Posterior cingulate gyrus (tissue), 11 donors: Measurements from ENCODE around the gene TRPC4AP.
"Not testable (repeated sequence)": the region's sequence is repeated elsewhere in the genome, so short reads cannot be mapped to it uniquely, and the experiment has no call there.

Experiments
- DNase-seq, 10 donors: peaks; one replicate each; pipeline versions ENCODE4 v3.0.0 to v3.0.0-alpha.2; 2020 to 2021; ENCODE audit warnings: mixed read lengths in 3 of 10
- intact Hi-C: fragments of 100-400 bp; cut with DNase I; formaldehyde crosslinking; loops from one replicate; pipeline ENCODE4 v1.15.1; 2023

Gene TRPC4AP, protein sequence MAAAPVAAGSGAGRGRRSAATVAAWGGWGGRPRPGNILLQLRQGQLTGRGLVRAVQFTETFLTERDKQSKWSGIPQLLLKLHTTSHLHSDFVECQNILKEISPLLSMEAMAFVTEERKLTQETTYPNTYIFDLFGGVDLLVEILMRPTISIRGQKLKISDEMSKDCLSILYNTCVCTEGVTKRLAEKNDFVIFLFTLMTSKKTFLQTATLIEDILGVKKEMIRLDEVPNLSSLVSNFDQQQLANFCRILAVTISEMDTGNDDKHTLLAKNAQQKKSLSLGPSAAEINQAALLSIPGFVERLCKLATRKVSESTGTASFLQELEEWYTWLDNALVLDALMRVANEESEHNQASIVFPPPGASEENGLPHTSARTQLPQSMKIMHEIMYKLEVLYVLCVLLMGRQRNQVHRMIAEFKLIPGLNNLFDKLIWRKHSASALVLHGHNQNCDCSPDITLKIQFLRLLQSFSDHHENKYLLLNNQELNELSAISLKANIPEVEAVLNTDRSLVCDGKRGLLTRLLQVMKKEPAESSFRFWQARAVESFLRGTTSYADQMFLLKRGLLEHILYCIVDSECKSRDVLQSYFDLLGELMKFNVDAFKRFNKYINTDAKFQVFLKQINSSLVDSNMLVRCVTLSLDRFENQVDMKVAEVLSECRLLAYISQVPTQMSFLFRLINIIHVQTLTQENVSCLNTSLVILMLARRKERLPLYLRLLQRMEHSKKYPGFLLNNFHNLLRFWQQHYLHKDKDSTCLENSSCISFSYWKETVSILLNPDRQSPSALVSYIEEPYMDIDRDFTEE

DNA sequence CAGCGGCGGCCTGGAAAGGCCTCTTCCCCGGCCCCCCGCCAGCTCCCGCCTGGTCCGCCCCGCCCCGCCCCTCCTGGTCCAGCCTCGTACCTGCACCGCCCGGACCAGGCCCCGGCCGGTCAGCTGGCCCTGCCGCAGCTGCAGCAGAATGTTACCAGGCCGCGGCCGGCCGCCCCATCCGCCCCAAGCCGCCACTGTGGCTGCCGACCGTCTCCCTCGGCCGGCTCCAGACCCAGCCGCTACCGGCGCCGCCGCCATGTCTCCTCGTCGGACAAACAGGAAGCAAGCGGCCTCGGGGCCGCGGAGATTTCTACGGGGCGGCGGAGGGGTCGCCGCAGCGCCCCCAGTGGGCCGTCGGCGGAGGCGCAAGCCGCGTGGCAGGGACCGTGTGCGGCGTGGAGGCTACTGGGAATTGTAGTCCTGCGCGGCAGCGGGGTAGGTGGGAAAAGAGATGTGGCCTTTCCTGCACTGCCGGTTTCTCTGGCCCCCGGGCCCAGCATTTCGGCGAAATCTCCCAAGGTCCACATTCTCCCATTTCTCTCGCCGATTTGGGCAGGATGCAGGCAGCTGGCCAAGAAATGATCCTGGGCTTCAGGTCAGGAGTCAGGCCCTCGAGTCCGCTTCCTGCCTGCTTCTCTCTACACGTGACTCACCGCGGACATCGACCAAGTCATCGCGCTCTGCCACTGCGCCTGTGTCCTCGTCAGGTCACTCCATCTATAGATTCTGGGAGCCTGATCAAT lies at the start of gene TRPC4AP:
TRPC4AP (minus strand) TSS at position 284 of the 743 bp plus-strand sequence; CDS start at position 258, 26 bp downstream.
- peak; percentile 78 to 98 (median 86) for DNase-seq
- intact Hi-C loops: loop anchor here (2.0 to 5.0 kb wide), 5 partner anchors 54 to 220 kb away; partner anchors contain the start of genes EDEM2, GGT7, GSS and MYH7B

DNA sequence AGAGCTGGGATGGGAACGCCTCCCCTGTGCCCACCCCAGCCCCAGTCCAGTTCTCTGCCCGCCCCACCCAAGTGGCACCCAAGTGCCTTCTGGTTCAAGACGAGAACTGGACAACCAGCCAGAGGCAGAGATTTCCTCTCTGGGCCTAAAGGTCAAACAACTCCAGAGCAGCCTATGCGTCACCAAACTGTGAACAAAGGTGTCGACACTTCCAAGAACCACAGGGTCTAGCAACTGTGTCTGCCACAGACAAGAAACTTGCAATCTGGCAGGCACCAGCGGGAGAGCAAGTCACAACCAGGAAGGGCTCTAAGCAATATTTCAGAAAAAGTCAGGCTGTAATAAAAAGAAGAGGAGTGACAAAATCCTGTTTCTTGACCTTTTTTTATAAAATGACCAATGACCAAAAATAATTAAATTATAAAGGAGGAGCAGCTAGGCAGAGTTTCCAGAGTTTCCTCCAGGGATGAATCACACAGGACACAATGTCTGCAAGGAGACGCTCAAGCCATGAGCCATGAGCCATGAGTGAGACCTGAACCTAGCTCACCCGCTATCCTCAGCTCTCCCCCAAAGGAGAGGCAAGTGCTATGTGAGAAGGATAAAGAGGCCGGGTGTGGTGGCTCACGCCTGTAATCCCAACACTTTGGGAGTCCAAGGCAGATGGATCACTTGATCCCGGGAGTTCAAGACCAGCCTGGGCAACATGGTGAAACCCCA lies 43.4 kb upstream of the TRPC4AP start:
- no peak for DNase-seq
- intact Hi-C loops: no loop called here

DNA sequence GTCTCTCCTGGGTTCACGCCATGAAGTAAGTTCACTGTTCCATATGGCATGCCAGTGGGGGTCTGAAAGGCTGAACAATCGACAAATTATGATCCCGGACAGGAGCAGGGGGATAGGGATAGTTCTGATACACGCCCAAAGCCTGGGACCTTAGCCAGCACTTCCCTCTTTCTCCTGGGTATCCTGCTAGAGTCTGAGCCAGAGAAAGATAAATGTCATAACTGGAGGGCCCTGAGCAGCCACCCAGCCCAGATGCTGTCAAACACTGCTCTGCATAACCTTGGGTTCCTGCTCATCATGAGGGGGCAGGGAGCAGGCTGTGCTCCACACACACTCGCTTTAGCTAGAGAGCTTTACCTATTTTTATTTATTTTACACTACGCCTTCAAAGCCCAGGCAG lies 42.3 kb upstream of the TRPC4AP start:
- intact Hi-C loops: no loop called here
- DNase-seq: no peak

DNA sequence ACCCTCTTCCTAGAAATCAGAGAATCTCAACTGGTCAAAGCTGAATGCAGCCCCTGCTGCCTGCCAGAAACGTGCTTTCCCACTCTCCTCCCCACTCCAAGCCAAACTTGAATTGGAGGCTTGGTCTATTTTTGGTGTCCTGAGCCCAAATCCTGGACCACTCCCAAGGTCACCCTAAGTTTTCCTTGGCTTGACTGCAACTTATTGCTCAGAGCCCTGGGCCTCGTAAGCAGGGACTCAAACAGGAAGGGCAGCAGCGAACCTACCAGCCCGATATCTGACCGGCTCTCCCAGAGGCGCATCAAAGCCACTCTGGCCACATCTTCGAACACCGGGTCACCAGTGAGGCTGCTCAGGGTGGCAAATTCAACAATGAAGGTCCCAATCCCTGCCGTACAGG lies 41.9 kb upstream of the TRPC4AP start:
- no peak for DNase-seq
- intact Hi-C loops: no loop called here

DNA sequence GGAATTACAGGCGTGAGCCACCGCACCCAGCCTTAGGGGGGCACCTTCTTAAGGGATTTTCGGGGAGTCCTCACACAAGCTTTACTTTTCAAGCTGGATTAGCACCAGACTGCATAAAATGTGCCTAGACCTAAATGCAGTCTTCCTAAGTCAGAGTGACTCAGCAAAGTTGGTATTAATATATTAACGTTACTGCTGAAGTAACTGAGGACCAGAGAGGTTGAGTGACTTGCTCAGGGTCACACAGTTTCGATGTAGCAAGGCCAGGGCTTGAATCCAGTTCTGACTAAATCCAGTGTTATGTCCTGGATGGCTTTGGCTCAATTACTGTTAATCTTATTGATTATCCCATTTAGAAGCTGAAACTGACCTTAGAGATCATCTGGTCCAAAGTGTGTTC lies 41.1 kb upstream of the TRPC4AP start:
- no peak for DNase-seq
- intact Hi-C loops: no loop called here

DNA sequence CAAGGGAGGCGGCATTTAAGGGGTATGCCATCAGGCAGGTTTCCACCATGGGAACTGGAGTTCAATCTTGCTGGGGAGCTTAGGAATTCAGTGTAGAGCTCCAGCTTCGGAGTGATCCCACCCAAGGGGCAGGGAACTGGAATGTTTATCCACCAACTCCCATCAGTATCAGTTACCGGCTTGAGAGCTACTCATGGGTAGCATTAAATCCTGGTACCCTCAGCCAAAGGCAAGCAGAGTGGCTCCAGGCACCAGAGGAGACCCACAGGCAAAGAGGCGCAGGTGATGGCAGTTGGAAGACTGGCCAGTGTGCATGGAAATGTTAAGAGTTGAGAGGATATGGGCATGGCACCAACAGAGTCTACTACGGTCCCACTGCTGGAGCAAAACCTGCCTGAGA lies 40.4 kb upstream of the TRPC4AP start:
- DNase-seq: no peak
- intact Hi-C loops: no loop called here

DNA sequence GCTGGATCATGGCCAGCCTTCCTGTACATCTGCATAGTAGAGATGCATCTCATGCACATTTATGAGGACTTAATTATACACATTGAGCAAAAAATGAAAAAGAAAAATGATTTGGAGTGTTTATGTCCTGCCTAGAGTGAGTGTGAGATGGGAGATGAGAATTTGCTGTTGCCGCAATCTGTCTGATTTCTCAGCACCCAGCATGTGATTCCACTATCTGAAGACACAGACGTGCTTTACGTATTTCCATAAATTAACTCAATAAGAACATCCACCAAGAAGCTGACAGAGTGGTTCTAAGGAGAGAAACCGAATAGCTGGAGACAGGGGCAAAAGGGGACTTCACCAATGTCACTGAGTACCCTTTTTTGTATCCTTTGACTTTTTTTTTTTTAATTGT lies 39.3 kb upstream of the TRPC4AP start:
- intact Hi-C loops: no loop called here
- no peak for DNase-seq

DNA sequence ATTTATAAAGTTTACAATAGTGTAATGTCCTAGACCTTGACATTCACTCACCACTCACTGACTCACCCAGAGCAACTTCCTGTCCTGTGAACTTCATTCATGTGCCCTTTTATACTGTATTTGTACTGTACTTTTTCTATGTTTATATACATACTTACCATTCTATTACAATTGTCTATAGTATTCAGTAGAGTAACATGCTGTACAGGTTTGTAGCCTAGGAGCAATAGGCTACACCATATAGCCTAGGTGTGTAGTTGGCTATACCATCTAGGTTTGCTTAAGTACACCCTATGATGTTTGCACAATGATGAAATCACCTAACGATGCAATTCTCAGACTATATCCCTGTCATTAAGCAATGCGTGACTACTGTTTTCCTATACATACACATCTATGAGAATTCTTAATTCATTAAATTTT lies 37.1 kb upstream of the TRPC4AP start:
- intact Hi-C loops: no loop called here
- DNase-seq: no peak

DNA sequence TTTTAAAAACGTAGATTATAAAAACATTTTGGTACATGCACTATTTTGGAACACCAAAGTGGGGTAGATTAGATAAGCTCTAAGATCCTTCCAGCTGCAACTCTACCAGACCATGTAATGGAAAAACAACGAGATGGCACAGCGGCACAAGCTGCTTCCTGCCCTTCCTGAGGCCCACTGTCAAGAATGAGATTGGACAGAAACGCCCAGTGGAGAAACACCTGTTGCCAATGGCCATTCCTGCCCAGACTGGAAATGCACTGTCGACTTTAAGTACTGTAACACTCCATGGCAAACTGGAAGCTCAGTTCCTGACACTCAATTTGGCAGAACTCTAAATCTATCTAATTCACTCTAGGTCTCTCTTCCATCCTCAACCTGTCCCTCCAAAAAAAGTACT lies 33.1 kb upstream of the TRPC4AP start:
- intact Hi-C loops: no loop called here
- DNase-seq: no peak

DNA sequence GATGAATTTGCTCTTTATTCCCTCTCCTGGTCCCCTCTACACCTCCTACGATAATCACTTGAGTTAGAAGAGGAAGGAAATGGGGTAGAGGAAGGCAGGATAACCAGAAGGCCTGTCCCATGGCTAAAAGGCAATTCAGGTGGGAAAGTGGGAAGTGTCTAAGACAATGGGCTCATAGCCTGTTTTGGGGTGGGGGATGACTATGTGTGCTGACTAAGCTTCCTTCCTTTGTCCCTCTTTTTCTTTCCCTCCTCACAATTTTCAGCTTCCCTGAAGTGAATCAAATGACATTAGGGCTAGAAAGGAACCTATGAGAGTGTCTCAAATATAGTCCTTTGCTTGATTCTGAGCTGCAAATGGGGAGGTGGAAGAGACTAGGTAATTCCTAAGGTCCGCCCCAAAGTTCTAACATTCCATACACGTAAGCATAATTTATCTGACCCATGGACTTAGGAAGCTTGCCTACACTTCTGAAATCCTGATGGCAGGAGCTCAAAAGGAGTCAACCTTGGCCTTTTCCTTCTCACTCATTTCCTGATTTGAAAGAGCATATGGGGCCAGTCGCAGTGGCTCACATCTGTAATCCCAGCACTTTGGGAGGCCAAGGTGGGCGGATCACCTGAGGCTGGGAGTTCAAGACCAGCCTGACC lies 30.3 kb upstream of the TRPC4AP start:
- intact Hi-C loops: no loop called here
- DNase-seq: no peak

DNA sequence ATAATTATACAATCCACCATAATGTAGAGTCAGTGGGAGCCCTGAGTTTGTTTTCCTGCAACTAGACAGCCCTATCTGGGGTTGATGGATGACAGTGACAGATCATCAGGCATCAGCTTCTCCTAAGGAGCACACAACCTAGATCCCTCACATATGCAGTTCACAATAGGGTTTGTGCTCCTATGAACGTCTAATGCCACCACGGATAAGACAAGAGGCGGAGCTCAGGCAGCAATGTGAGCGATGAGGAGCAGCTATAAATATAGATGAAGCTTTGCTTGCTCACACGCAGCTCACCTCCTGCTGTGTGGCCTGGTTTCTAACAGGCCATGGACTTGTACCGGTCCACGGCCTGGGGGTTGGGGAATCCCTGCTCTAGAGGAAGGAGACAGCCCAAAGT lies 28.6 kb upstream of the TRPC4AP start:
- DNase-seq: no peak
- intact Hi-C loops: no loop called here

DNA sequence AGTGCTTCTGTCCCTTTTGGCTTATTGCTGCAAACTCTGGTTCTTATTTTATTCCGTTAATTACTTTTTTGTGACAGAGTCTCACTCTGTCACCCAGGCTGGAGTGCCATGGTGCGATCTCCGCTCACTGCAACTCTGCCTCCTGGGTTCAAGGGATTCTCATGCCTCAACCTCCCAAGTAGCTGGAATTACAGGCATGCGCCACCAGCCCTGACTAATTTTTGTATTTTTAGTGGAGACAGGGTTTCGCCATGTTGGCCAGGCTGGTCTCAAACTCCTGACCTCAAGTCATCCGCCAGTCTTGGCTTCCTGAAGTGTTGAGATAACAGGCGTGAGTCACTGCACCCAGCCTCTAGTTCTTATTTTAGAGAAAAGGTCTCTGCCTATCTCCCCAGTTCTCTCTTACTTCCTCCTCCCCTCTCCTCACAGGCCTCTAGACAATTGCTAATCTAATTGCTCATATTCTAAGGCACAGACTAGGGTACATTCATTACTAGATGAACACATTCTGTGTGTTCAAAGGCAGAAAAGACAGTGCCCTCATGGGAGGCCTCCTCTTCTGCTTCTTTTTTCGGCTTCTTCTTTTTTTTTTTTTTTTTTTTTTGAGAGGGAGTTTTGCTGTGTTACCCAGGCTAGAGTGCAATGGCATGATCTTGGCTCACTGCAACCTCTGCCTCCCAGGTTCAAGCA lies 27.6 kb upstream of the TRPC4AP start:
- intact Hi-C loops: no loop called here
- DNase-seq: no peak

DNA sequence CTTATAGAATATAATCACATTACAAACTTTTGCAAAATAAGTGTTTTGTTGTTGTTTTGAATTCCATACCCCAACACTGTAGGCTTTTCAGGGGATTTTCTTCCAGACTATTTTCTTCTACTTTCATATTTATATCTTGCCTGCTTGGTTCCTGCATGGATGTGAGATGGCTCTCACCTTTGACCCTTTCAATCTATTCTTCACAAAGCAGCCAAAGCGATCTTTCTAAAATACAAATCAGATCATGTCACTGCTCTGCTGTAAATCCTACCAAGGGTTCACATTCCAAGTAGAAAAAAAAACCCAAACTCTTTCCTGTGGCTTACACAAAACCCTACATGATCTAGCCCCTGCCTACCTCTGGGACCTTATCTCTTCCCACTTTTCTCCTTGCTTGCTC lies 25.0 kb upstream of the TRPC4AP start:
- intact Hi-C loops: no loop called here

DNA sequence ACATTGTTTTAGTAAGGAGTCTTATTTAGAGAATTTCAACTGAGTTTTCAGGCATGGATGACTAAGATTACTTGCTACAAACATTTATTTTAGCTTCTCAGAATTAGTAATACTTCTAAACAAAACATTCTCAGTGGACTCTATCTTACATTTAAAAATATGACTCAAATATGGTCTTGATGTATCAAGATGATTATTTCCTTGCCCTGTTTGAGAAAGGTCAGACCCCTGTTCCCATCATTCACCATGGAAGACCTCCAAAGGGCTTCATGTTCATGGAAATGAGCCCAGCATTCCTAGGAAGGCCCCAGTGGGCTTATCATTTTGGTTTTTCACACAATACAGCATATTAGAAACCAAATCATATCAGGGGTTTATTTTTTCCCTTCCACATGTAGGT lies 24.6 kb upstream of the TRPC4AP start:
- no peak for DNase-seq
- intact Hi-C loops: no loop called here

More for the DNA sequence above, 25.0 kb upstream of the TRPC4AP start:
- no peak for DNase-seq

DNA sequence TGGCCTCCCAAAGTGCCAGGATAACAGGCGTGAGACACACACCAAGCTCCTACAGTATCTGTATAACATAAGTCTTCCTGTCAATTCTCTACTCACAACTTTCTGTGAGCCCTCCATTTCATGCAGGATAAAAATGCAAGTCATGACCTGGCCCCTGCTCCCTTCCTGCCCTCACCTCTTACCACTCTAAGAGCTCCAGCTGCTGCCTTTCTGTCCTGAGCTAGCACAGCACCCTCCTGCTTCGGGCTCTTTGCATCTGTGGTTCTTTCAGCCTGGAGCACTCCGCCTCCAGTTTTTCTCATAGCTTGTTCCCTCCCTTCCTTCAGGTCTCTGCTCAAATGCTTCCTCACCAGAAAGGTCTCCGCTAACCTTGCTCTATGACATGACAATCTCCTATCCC lies 23.7 kb upstream of the TRPC4AP start:
- intact Hi-C loops: no loop called here
- DNase-seq: no peak

DNA sequence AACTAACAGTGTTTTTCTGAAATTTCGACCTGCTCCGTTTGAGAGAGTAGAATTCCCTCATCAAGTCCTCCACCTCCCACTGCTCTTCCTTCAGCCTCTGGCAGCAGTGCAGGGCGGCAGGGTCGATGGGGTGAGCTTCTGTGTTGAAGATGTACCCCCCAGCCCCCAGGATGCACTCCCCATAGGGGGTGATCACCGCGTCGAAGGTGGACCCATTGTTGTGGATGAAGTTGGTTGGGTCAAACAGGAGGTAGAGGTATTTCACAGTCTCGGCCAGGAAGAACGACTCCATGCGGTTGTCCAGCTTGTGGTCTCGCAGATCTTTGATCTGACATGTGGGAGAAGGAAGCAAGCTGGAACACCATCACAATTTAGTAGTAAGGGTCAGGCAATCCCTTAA lies 23.0 kb upstream of the TRPC4AP start:
- intact Hi-C loops: no loop called here
- no peak for DNase-seq

DNA sequence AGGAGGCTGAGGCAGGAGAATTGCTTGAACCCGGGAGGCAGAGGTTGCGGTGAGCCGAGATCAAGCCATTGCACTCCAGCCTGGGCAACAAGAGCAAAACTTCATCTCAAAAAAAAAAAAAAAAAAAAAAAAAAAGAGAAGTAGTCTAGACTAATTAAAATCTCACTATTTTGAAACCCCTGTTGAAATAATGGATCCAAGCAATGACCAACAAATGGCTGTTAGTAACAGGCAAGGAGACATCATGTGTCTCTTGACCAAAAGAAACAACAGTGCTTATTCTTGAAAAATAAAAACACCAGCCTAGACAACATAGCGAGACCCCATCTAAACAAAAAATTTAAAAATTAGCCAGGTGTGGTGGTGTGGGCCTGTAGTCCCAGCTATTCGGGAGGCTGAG lies 19.7 kb upstream of the TRPC4AP start:
- DNase-seq, intact Hi-C loops: not testable (repeated sequence)

DNA sequence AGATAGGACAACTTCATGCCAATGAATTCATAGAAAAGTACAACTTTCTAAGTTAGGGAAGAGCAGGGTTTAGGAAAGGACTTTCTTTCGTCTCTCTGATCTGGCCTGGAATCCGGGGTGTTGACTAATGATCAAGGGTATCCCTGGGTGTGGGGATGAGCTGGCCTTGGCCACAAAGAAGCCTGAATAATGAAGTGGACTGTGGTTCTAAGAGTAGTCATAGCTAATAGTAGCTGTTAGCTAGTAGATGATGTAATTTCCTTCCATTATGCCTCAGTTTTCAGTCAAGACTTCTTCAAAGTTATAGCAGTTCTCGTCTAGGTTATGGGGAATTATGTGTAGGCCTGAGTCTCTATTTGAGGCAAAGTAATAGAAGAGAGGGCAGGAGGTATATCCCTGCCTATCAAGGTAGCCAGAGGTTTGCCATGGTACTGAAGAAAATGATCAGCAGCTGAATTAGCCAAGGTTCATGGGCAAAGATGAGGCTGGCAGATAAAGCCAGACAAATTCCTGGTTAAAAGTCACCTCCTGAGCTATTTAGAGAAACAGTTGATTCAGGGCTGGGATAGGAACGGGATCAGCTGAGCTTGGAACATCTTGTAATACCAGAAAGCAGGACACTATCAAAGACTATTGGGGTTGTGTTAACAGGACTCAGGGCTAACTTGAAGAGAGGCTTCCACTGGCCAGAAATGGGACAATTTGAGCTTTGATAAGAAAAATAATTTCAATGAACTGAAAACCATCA lies 18.7 kb upstream of the TRPC4AP start:
- DNase-seq: no peak
- intact Hi-C loops: no loop called here

DNA sequence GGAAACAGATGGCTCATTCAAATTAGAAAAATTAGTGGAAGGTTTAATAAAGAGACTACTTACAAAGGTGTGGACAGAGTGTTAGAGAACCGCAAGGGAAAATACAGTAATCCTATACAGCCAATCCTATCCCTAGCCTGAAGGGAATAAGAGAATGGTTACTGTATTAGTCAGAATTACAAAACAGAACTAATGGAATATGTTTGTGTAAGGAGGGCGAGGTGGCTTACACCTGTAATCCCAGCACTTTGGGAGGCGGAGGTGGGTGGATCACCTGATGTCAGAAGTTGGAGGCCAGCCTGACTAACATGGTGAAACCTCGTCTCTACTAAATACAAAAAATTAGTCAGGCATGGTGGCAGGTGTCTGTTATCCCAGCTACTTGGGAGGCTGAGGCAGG lies 16.3 kb upstream of the TRPC4AP start:
- intact Hi-C loops: no loop called here
- no peak for DNase-seq
